ENCODE results near the gene KCNMA1. TPM values are rescaled to one million over a fixed set of nuclear protein-coding genes. Genes with fewer than 3 reads are reported as not detected.

The KCNMA1 gene
- total and polyA plus RNA-seq, 3 donors from 2014 or later = 13.6 to 36.1 (median 24.7) TPM

DNA sequence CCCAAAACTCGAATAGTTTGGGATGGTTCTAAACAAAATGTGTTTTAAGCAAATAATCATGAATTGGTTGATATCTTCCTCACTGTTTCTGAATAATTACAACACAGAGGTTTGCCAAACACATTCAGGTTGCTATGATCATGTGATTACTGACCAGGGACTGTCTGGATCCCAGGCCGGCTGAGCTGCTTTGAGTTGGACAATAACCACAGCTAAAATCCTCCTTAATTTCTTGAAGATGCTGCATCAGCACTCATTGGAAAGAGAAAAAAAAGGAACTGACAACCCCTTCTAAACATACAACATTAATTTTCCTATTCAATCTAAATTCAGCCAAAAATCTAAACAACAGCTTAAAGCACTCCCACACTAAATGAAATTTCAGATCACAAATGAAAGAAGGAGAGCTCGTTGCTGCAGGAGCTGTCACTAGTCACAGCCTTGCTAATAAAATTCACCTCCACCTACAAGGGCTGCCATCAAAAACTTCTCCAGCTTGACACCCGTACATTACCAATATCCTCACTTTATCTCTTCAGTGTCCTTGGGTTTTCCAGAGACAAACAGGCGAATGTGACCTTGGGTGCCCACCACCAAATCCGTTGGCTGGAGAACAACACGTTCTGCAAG is 560.2 kb downstream of the KCNMA1 start:
- Histone ChIP-seq H3K36me3 (ENCODE audit: low read depth, missing control alignments) (no peaks in the 10 kb centered on the region), H3K4me3 (no peak overlapping the region), H3K27ac (no peak overlapping the region), H3K27me3 (no peaks in the 10 kb centered on the region), H3K4me1 (no peaks in the 10 kb centered on the region), H3K9me3 (no peaks in the 10 kb centered on the region)
- peak; percentile 30 for DNase-seq
- TF ChIP-seq, protein P1, sequence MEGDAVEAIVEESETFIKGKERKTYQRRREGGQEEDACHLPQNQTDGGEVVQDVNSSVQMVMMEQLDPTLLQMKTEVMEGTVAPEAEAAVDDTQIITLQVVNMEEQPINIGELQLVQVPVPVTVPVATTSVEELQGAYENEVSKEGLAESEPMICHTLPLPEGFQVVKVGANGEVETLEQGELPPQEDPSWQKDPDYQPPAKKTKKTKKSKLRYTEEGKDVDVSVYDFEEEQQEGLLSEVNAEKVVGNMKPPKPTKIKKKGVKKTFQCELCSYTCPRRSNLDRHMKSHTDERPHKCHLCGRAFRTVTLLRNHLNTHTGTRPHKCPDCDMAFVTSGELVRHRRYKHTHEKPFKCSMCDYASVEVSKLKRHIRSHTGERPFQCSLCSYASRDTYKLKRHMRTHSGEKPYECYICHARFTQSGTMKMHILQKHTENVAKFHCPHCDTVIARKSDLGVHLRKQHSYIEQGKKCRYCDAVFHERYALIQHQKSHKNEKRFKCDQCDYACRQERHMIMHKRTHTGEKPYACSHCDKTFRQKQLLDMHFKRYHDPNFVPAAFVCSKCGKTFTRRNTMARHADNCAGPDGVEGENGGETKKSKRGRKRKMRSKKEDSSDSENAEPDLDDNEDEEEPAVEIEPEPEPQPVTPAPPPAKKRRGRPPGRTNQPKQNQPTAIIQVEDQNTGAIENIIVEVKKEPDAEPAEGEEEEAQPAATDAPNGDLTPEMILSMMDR (IDR thresholded peaks at IDR 0.05) = no peak
- TF ChIP-seq POLR2A (IDR thresholded peaks at IDR 0.05) = no peak
- 73% methylated on average over 7 of the region's 7 CpGs for WGBS, 2 donors
- intact Hi-C loops (cut with DNase I; ENCODE audit: low total_unique reads) = no loop called here

DNA sequence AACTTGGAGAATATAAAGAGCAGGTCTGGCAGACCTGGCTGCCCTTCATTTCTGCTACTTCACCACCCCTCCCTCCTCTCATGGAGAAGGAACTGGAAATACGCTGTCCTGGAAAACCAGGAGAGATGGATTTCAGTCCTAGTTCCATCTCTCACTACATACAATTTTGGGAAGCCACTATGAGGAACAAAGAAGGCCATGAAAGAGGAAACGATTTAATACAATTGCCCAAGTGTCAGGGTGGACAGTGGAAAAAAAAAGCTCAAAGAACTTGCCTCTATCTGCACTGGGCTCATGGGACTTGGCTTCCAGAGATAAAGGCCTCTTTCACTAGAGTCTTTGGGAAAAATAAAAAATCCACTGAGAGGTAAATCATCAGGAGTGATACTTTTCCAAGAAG is 561.7 kb downstream of the KCNMA1 start:
- intact Hi-C loops (cut with DNase I; ENCODE audit: low total_unique reads) = no loop called here
- Histone ChIP-seq H3K27ac (no peak overlapping the region), H3K9me3 (no peaks in the 10 kb centered on the region), H3K27me3 (no peaks in the 10 kb centered on the region), H3K36me3 (ENCODE audit: low read depth, missing control alignments) (no peaks in the 10 kb centered on the region), H3K4me3 (no peak overlapping the region), H3K4me1 (no peaks in the 10 kb centered on the region)
- TF ChIP-seq, protein P1 (IDR thresholded peaks at IDR 0.05) = no peak
- no peak for TF ChIP-seq POLR2A (IDR thresholded peaks at IDR 0.05)
- DNase-seq = no peak
- 77 to 79% methylated on average over 2 of the region's 2 CpGs for WGBS, 2 donors

DNA sequence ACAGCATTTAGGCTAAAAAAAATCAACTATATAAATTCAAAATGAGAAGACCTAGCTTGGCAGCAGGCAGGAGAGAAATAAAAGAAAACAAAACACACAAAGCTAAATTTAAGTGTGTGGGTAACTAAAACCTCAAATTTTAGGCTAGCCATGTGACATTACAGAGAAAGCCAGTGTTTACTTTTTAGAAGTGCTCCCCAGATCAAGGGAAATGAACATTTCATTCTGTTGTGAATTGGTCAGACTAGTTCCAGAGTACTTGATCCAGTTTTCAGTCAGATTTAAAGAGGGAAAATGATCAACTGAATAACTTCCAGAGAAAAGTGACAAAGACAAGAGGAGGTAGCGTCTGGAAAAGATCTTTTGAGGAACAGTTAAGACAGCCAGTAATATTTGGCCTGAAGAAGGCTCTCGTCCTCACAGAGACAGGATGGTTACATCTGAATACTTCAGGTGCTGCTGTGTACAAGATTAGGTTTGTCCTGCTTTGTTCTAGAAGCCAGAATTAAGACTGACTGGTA is 563.4 kb downstream of the KCNMA1 start:
- no peaks in the 10 kb centered on the region for H3K36me3 ChIP-seq (ENCODE audit: low read depth, missing control alignments)
- WGBS, 2 donors = 72 to 81% methylated on average over 2 of the region's 2 CpGs
- no peak for TF ChIP-seq POLR2A (IDR thresholded peaks at IDR 0.05)
- TF ChIP-seq, protein P1 (IDR thresholded peaks at IDR 0.05) = no peak
- intact Hi-C loops (cut with DNase I; ENCODE audit: low total_unique reads) = no loop called here
- H3K4me3 ChIP-seq = no peak overlapping the region
- no peak for DNase-seq
- H3K27me3 ChIP-seq = no peaks in the 10 kb centered on the region
- no peaks in the 10 kb centered on the region for H3K9me3 ChIP-seq
- no peaks in the 10 kb centered on the region for H3K4me1 ChIP-seq
- H3K27ac ChIP-seq = no peak overlapping the region

DNA sequence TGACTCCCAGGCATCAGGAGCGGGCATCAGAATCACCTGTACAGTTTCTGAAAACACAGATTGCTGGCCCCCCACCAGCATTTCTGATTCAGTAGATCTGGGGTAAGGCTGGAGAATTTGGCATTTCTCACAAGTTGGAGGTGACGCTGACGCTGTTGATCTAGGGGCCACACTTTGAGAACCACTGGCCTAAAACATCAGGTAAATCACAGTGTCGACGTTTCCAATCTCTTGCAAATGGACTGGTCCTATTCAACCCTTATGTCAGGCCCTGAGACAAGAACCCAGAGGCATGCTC is 564.0 kb downstream of the KCNMA1 start:
- WGBS, 2 donors = 95 to 96% methylated on average over 5 of the region's 5 CpGs
- Histone ChIP-seq H3K36me3 (ENCODE audit: low read depth, missing control alignments) (no peaks in the 10 kb centered on the region), H3K9me3 (no peaks in the 10 kb centered on the region), H3K4me3 (no peak overlapping the region), H3K4me1 (no peaks in the 10 kb centered on the region), H3K27ac (no peak overlapping the region), H3K27me3 (no peaks in the 10 kb centered on the region)
- no peak for TF ChIP-seq POLR2A (IDR thresholded peaks at IDR 0.05)
- TF ChIP-seq, protein P1 (IDR thresholded peaks at IDR 0.05) = no peak
- no peak for DNase-seq
- intact Hi-C loops (cut with DNase I; ENCODE audit: low total_unique reads) = no loop called here
